ENCODE measurements around the gene PRKCA. TPM values are rescaled to one million over a fixed set of nuclear protein-coding genes. Genes with fewer than 3 reads are reported as not detected.

Gene PRKCA
- total RNA-seq, 1 donor from 2014 or later = 29.0 TPM

GRCh38 chr17:66525338-66525737 is 222.9 kb downstream of the PRKCA start:
- no peaks in the 10 kb centered on the region for H3K36me3 ChIP-seq
- H3K27ac ChIP-seq = no peak overlapping the region
- intact Hi-C loops (cut with DNase I) = no loop called here
- TF ChIP-seq, protein P1, sequence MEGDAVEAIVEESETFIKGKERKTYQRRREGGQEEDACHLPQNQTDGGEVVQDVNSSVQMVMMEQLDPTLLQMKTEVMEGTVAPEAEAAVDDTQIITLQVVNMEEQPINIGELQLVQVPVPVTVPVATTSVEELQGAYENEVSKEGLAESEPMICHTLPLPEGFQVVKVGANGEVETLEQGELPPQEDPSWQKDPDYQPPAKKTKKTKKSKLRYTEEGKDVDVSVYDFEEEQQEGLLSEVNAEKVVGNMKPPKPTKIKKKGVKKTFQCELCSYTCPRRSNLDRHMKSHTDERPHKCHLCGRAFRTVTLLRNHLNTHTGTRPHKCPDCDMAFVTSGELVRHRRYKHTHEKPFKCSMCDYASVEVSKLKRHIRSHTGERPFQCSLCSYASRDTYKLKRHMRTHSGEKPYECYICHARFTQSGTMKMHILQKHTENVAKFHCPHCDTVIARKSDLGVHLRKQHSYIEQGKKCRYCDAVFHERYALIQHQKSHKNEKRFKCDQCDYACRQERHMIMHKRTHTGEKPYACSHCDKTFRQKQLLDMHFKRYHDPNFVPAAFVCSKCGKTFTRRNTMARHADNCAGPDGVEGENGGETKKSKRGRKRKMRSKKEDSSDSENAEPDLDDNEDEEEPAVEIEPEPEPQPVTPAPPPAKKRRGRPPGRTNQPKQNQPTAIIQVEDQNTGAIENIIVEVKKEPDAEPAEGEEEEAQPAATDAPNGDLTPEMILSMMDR (IDR thresholded peaks at IDR 0.05) = no peak
- no peaks in the 10 kb centered on the region for H3K4me1 ChIP-seq
- no peak for DNase-seq
- no peak overlapping the region for H3K4me3 ChIP-seq
- no peak for ATAC-seq
- no peaks in the 10 kb centered on the region for H3K27me3 ChIP-seq (ENCODE audit: low read depth)
- H3K9me3 ChIP-seq = no peaks in the 10 kb centered on the region

DNA sequence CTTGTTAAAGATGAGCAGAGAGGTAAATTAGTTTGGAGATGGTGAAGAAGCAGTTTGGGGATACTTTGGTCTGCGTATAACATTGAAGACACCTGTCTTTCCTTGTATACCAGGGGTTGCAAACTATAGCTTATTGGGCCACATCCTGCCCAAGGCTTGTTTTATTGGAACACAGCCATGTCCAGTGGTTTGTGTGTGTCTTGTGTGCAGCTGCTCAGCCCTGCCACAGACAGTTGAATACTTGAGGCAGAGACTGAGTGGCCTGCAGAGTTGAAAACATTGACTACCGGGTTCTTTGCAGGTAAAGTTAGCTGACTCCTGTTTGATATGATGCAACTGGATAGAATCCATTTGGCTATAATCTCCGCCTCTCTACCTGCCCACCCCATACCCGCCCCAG is 224.4 kb downstream of the PRKCA start:
- intact Hi-C loops (cut with DNase I) = no loop called here
- Histone ChIP-seq H3K4me1 (no peaks in the 10 kb centered on the region), H3K9me3 (no peaks in the 10 kb centered on the region), H3K4me3 (no peak overlapping the region), H3K27me3 (ENCODE audit: low read depth) (no peaks in the 10 kb centered on the region), H3K36me3 (no peaks in the 10 kb centered on the region), H3K27ac (no peak overlapping the region)
- no peak for DNase-seq
- TF ChIP-seq, protein P1 (IDR thresholded peaks at IDR 0.05) = no peak
- ATAC-seq = no peak

DNA sequence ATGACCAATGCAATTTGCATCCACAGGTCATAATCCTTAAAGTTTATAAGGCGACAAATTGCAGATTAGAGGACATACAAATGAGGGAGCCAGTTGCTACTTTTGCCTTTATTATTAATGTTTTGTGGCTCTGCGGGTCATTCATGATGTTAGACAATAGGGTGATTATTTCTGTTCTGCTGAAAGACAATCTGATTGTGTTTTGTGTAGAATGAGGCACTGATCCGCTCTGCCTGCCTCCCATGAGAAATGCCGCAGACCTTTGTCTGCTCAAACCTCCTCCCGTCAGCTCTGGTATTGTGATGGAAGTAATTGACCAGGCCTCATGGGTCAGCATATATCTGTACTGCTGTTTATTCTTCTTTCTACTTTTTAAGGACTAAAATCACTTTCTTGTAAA is 224.9 kb downstream of the PRKCA start:
- TF ChIP-seq, protein P1 (IDR thresholded peaks at IDR 0.05) = no peak
- DNase-seq (no peak), ATAC-seq (no peak)
- intact Hi-C loops (cut with DNase I) = no loop called here
- H3K9me3 ChIP-seq = no peaks in the 10 kb centered on the region
- H3K27me3 ChIP-seq (ENCODE audit: low read depth) = no peaks in the 10 kb centered on the region
- H3K36me3 ChIP-seq = no peaks in the 10 kb centered on the region
- H3K4me3 ChIP-seq = no peak overlapping the region
- H3K4me1 ChIP-seq = no peaks in the 10 kb centered on the region
- no peak overlapping the region for H3K27ac ChIP-seq

- TF ChIP-seq, protein P1 (IDR thresholded peaks at IDR 0.05) = no peak
- Histone ChIP-seq H3K9me3 (no peaks in the 10 kb centered on the region), H3K4me1 (no peaks in the 10 kb centered on the region), H3K4me3 (no peak overlapping the region), H3K36me3 (no peaks in the 10 kb centered on the region), H3K27ac (no peak overlapping the region), H3K27me3 (ENCODE audit: low read depth) (no peaks in the 10 kb centered on the region)
- intact Hi-C loops (cut with DNase I) = no loop called here
- no peak for ATAC-seq
- DNase-seq = no peak
Measured at GRCh38 chr17:66531851-66532295, 229.5 kb downstream of the PRKCA start.

GRCh38 chr17:66533572-66533971 is 231.2 kb downstream of the PRKCA start:
- no peak for ATAC-seq
- no peak for DNase-seq

More at GRCh38 chr17:66533572-66533971, 231.2 kb downstream of the PRKCA start:
- Histone ChIP-seq H3K9me3 (no peaks in the 10 kb centered on the region), H3K27ac (no peak overlapping the region), H3K27me3 (ENCODE audit: low read depth) (no peaks in the 10 kb centered on the region), H3K4me3 (no peak overlapping the region), H3K4me1 (no peaks in the 10 kb centered on the region), H3K36me3 (no peaks in the 10 kb centered on the region)
- TF ChIP-seq, protein P1 (IDR thresholded peaks at IDR 0.05) = no peak
- intact Hi-C loops (cut with DNase I) = no loop called here
